ENCODE measurements around the gene ZGPAT. TPM values are rescaled to one million over a fixed set of nuclear protein-coding genes. Genes with fewer than 3 reads are reported as not detected.

ZGPAT gene
- total and polyA plus RNA-seq, 2 of the 4 experiments (the other 2 are of a cell fraction), result 13.4 to 20.2 TPM

DNA sequence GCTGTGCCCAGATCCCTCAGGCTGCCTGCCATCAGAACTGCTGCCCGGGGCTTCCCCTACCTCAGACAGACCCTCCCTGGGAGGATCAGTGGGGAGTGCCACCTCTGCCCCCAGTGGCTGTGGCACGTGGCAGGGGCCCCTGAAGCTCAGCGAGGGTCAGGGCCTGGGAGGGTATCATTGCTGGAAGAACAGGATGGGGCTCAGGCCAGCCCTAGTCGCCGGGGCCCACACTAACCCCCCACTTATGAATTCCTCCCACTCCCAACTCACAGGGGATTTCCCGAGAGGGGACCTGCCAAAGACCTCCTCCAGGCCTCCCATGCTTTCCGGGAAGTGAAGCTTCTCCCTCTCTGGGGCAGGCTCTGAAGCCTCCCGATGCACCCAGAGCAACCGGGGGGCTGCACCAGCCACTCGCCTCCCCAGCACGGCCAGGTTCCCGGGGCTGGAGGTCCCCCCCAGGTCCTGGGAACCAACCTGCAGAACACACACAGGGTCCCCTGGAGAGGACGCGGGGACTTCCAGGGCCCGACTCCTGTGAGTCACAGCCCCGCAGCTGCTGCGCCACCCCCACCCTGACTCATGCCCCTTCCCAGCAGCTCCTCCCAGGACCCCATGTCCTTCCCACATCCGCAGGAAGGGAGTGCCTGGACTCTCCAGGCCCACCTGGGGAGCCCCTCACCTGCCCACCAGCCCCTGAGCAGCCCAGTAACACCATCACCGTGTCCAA lies 8.9 kb upstream of the ZGPAT start:
- H3K18ac ChIP-seq (ENCODE audit: low read depth, low read length), result peak overlapping the region; percentile 82
- H3K27ac ChIP-seq (ENCODE audit: insufficient read depth, low read length), result peak overlapping the region; percentile 76
- ChIA-PET CTCF (interaction anchor here (1.5 kb wide), 1 partner anchor 9 kb away, joined by 8 read pairs; the partner anchor contains the start of genes ARFRP1 and ZGPAT), POLR2A (ENCODE audit: unreplicated experiment) (interaction anchor here (0.6 to 1.6 kb wide), 3 partner anchors 9 to 179 kb away, joined by 3 to 5 read pairs (median 4); partner anchors contain the start of genes ARFRP1 and ZGPAT)
- DNase-seq (peak; percentile 94), ATAC-seq (ENCODE audit: low read depth) (peak; percentile 84)
- H2AK9ac ChIP-seq (replicated peaks; ENCODE audit: low read depth, low read length, poor library complexity), result peak overlapping the region; percentile 88
- intact Hi-C loops (cut with micrococcal nuclease) (no loop called here), dilution Hi-C loops (cut with HindIII; ENCODE audit: low sequenced_read_pairs, unreplicated experiment) (no loop called here), in situ Hi-C loops (cut with MboI; ENCODE audit: low sequenced_read_pairs) (no loop called here)
- H3K4me1 ChIP-seq (ENCODE audit: control insufficient read depth, insufficient read depth, low read length), result peaks cover 22% of the 10 kb centered on the region
- H2BK15ac ChIP-seq (ENCODE audit: low read depth, low read length), result peak overlapping the region; percentile 75; the same call in 1 of the 3 replicates
- peak overlapping the region; percentile 97 for H4K91ac ChIP-seq (ENCODE audit: insufficient read depth, low read depth, low read length)
- H3K9me3 ChIP-seq (ENCODE audit: control insufficient read depth, insufficient read depth, low read length), result no peaks in the 10 kb centered on the region
- H4K8ac ChIP-seq (ENCODE audit: low read depth in 2 of 2, low read length in 2 of 2), result peak overlapping the region; percentile 91 to 92
- no peaks in the 10 kb centered on the region for H3K27me3 ChIP-seq (ENCODE audit: control insufficient read depth, insufficient read depth, low read length)
- peak overlapping the region; percentile 82 for H2BK20ac ChIP-seq (ENCODE audit: low read depth, low read length)
- no TSS peak for BruUV-seq (replicated peaks)
- peak overlapping the region; percentile 98 for H2BK5ac ChIP-seq (ENCODE audit: low read depth, low read length, poor library complexity, severe bottlenecking)
- peak overlapping the region; percentile 31 for H3K56ac ChIP-seq (ENCODE audit: extremely low read depth, insufficient read depth, low read length)
- peak overlapping the region; percentile 68 for H3K4me2 ChIP-seq (ENCODE audit: low read depth, low read length)
- WGBS, 2 experiments (ENCODE audit: extremely low coverage in 2 of 2, insufficient read length in 1 of 2), result no CpG with 5 or more reads among the region's 19 CpGs
- peak overlapping the region; percentile 85 for H2BK120ac ChIP-seq (ENCODE audit: low read depth, low read length)
- no peaks in the 10 kb centered on the region for H3K9me1 ChIP-seq (ENCODE audit: insufficient read depth, low read length)
- H3K9ac ChIP-seq (ENCODE audit: low read depth, low read length), result peak overlapping the region; percentile 56
- peaks cover 12% of the 10 kb centered on the region; the same call in 1 of the 2 replicates for H3K36me3 ChIP-seq (ENCODE audit: control insufficient read depth, insufficient read depth, low read length)
- H3K14ac ChIP-seq (replicated peaks; ENCODE audit: low read depth, low read length), result peak overlapping the region; percentile 81; the same call in 1 of the 2 replicates
- peak overlapping the region; percentile 68 for H3K23ac ChIP-seq (ENCODE audit: low read depth, low read length)
- H4K5ac ChIP-seq (ENCODE audit: low read depth, low read length), result peak overlapping the region; percentile 81
- no peaks in the 10 kb centered on the region for H4K20me1 ChIP-seq (ENCODE audit: insufficient read depth, low read length)
- H3K4ac ChIP-seq (ENCODE audit: low read depth, low read length), result peak overlapping the region; percentile 96
- peak overlapping the region; percentile 78 for H2AK5ac ChIP-seq (ENCODE audit: low read depth, low read length)
- TF ChIP-seq FOS (IDR thresholded peaks at IDR 0.05; ENCODE audit: low read depth, low read length) (peak; percentile 98), NFE2L2 (IDR thresholded peaks at IDR 0.05; ENCODE audit: low read depth, low read length) (peak; percentile 62; the same call in 1 of the 2 replicates), USF2 (IDR thresholded peaks at IDR 0.05; ENCODE audit: low read depth, low read length) (peak; percentile 32; the same call in 1 of the 2 replicates), BHLHE40 (IDR thresholded peaks at IDR 0.05; ENCODE audit: low read depth, low read length) (peak; percentile 59), MXI1 (IDR thresholded peaks at IDR 0.05; ENCODE audit: borderline replicate concordance, low read depth, low read length) (no peak), MAZ (IDR thresholded peaks at IDR 0.05; ENCODE audit: borderline replicate concordance, low read depth, low read length) (peak; percentile 83; the same call in 1 of the 2 replicates), CHD1 (IDR thresholded peaks at IDR 0.05; ENCODE audit: low read depth, low read length) (no peak)
- peak overlapping the region; percentile 73 for H2AFZ ChIP-seq (replicated peaks; ENCODE audit: low read length, poor library complexity)
- H3K4me3 ChIP-seq (ENCODE audit: insufficient read depth, low read depth, low read length), result no peak overlapping the region
- H3K79me1 ChIP-seq (ENCODE audit: low read depth in 1 of 2, low read length in 2 of 2), result peaks cover 11 to 58% of the 10 kb centered on the region in 2 experiments; a peak in 3 of 4 replicates

Data from IMR-90 (cell line).